LNCaP clone FGC (cell line): ENCODE measurements around the gene RAD51B.

Experiments
- DNase-seq: peaks from one replicate; pipeline ENCODE4 v3.0.0-alpha.2; 2011; ENCODE audit warnings: low read depth
- H3K4me3 ChIP-seq: 2 replicates; pipeline ENCODE4 v1.5.1; 2011; ENCODE audit warnings: mild to moderate bottlenecking, low read depth, low read length, control low read depth
- CTCF ChIP-seq: IDR thresholded peaks from 2 replicates; pipeline ENCODE4 v1.5.1; 2012; ENCODE audit warnings: mild to moderate bottlenecking; ENCODE audit not compliant: control insufficient read depth, insufficient read depth; ENCODE audit errors: extremely low read depth

Gene RAD51B

DNA sequence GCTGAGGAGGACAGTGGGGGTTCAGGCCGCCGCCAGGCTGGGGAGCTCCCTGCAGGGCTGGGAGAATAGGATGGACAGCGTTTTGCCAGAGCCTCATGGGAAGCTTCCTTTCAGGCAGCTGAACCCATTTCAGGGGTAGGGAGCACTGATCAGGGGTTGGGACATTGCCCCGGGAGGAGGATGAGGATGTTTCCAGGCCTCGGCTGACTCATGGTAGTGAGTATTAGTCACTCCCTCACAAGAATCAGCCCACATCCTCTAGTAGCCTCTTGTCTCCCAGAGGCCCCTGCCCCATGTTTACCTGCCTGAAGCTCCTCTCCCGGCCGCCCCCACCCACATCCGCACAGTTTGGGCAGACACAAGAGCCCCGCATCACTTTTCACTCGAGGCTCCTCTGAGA, 883.5 kb downstream of the RAD51B start:
- DNase-seq, result no peak
- no peak overlapping the region for H3K4me3 ChIP-seq
- no peak for TF ChIP-seq CTCF

- DNase-seq, result no peak
- no peak for TF ChIP-seq CTCF
- no peak overlapping the region for H3K4me3 ChIP-seq
Measured at GRCh38 chr14:68704736-68705720, 885.4 kb downstream of the RAD51B start.

GRCh38 chr14:68705741-68706283, 886.2 kb downstream of the RAD51B start:
- H3K4me3 ChIP-seq, result no peak overlapping the region
- TF ChIP-seq CTCF, result no peak
- DNase-seq, result no peak

DNA sequence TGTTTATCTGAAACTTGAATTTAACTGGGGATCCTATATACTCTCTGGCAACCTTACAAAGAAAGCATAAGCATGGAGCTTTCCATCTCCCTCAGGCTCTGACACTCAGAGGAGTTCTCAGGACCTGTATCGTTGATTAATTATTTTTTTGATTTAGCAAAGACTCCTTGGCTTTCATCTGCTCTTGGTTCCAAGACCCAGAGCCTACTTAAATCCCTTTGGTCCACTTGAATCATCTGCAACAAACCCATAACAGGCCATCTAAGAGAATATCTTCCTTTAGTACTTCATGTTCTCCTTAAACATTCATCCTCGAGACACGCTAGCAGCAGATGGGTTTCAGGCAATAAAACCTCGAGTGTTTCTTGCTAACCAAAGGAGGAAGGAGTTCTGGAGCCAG, 887.9 kb downstream of the RAD51B start:
- no peak for DNase-seq
- no peak for TF ChIP-seq CTCF
- H3K4me3 ChIP-seq, result no peak overlapping the region

DNA sequence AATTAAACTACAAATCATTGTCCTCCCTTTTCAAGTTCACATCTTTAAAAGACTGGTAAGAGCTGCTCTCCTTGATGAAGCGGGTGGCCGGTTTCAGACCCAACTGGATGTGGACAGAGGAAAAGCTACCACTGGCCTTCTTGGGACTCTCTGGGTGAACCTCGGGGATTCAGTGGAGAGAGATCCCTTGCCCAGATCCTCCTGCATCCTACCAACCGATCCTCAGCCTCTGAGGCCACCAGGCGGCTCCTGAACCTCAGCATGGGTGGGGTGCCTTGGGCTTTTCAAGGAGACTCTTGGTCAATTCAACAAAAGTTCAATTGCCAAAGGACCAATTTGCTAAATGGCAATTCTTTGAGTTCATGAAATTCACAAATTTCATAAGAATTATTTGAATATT, 888.8 kb downstream of the RAD51B start:
- no peak for TF ChIP-seq CTCF
- no peak for DNase-seq

GRCh38 chr14:68709007-68709406, 889.4 kb downstream of the RAD51B start:
- DNase-seq, result no peak
- TF ChIP-seq CTCF, result no peak
- H3K4me3 ChIP-seq, result no peak overlapping the region

More for the DNA sequence above, 888.8 kb downstream of the RAD51B start:
- no peak overlapping the region for H3K4me3 ChIP-seq
